C4-2B (cell line): ENCODE results near the gene HOXD8.
A peak's percentile ranks its signal among the peaks of the same experiment; 100 is the strongest.

Experiments
- H3K27ac ChIP-seq: fragments of 450-650 bp; 2 replicates; pipeline ENCODE4 v1.5.1; 2017
- CTCF ChIP-seq: fragments of 450-650 bp; conservative IDR thresholded peaks from 2 replicates; pipeline ENCODE4 v1.5.1; 2017; ENCODE audit warnings: mild to moderate bottlenecking
- ZFX ChIP-seq: fragments of 450-650 bp; IDR thresholded peaks from 2 replicates; pipeline ENCODE4 v1.6.1; 2017

HOXD8 gene

DNA sequence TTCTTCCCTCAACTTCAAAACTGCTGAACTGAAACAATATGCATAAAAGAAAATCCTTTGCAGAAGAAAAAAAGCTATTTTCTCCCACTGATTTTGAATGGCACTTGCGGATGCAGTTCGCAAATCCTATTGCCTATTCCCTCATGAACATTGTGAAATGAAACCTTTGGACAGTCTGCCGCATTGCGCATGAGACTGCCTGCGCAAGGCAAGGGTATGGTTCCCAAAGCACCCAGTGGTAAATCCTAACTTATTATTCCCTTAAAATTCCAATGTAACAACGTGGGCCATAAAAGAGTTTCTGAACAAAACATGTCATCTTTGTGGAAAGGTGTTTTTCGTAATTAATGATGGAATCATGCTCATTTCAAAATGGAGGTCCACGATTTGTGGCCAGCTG lies 8.4 kb downstream of the HOXD8 start:
- H3K27ac ChIP-seq, result no peak overlapping the region

GRCh38 chr2:176138526-176138922 lies 9.0 kb downstream of the HOXD8 start:
- H3K27ac ChIP-seq, result no peak overlapping the region

More for the DNA sequence above, 8.4 kb downstream of the HOXD8 start:
- no peak for TF ChIP-seq ZFX
- TF ChIP-seq CTCF, result no peak

DNA sequence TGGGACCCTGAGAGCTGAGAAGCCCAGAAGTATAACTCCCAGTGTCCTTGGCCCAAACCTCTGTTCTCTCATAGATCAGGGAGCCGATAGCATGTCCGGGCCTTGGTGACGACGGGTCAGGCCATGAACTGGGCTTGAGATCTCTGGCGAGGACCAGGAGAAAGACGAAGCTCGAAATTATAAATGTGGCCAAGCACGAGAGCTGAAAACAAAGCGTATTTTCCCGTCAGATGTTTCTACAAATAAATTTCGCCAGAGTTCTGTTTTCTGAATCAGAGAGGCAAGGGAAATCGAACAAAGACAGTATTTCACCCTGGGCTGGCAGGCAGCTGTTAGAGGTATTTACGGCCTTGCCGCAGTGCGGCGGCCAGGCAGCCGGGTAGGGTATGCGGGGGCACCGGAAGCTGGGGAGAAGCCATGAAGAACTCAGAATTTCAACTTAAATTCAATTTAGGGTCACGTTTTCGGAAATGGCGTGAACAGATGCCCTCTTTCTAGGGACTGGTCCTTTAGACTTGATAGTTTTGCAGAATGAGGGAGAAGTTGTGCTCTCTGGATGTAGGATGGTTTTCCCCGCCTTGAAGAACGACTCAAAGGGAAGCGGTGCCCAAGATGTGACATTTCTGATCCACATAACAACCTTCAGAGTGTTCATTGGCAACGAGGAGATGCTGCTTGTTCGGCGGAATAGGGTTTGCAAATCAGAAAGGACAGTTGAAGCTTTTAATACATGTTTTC lies 9.6 kb downstream of the HOXD8 start:
- no peak for TF ChIP-seq ZFX
- no peak for TF ChIP-seq CTCF
- no peak overlapping the region for H3K27ac ChIP-seq

More at GRCh38 chr2:176138526-176138922, 9.0 kb downstream of the HOXD8 start:
- TF ChIP-seq ZFX (no peak), CTCF (no peak)

DNA sequence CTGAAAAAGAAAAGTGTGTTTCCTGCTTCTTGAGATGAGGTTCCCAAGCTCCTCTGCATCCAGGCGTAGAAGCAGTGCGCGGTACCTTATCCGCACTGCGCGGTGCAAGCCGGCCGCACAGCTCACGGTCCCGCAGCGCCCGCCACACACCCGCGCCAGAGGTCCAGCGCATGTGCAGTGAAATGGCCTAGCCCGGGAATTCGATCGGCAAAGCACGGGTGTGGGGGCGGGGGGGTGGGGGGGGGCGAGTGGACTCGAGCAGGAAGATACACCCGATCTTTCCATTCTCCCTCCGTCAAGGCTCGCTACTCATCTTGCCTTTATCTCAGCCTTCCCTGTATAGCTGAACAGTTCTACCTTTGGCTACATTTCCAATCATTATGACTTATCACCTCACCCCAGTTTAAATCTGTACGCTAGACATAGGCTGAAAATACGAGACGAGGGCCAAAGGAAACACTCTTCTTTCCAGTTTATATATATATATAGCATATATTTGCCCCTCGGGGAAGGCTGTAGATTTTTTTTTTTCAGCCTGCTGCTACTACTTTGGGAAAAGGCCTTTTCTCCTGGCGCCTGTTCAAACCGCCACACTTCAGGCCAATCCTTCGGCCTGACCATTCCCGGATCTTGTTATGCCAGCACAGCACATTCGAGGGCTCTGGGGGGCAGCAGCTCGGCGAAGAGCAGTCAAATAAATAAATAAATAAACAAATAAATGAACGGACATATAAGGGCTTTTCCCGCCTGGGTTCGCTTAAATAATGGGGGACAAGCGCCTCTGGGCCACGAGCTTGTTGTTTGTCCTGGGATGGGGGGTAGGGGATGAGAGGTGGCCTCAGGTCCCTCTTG lies 10.4 kb downstream of the HOXD8 start:
- no peak overlapping the region for H3K27ac ChIP-seq
- TF ChIP-seq CTCF (no peak), ZFX (no peak)

- no peak overlapping the region for H3K27ac ChIP-seq
- peak; percentile 94 for TF ChIP-seq CTCF
- TF ChIP-seq ZFX, result no peak
Measured at GRCh38 chr2:176140513-176141317, 11.2 kb downstream of the HOXD8 start.

DNA sequence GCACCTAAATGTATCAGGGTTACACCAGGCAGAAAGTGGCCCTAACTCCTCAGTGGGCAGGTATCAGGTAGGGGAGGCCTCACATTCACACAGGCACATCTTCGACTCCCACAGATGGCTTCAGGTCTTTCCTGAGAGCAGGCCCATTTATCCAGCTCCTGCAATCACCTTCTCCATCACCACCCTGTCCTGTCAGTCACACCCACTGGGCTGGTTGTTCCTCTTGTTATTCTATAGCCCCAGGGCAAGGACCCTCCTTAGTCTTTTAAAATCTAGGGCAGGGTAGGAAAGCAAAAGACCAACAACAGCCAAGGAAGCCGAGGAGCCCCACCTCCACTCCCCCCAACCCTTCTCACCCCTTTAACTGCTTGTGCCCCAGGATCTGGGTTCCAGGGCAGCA lies 12.8 kb downstream of the HOXD8 start:
- no peak overlapping the region for H3K27ac ChIP-seq
- TF ChIP-seq ZFX (no peak), CTCF (no peak)
